ENCODE measurements around the gene SLC17A1.

The SLC17A1 gene

GRCh38 chr6:25831532-25832306 is at the start of gene SLC17A1:
Gene SLC17A1 (minus strand): TSS chr6:25832052. CDS start chr6:25830557, 1,495 bp downstream.
- no peak for DNase-seq (ENCODE audit: low read depth in 2 of 2)

GRCh38 chr6:25880601-25881000 is 48.7 kb upstream of the SLC17A1 start:
- no peak for DNase-seq (ENCODE audit: low read depth in 2 of 2)

- DNase-seq (ENCODE audit: low read depth in 2 of 2), result no peak
These were observed 47.0 kb upstream of the SLC17A1 start for GRCh38 chr6:25878721-25879322.

- no peak for DNase-seq (ENCODE audit: low read depth in 2 of 2)
These were observed 44.2 kb upstream of the SLC17A1 start for GRCh38 chr6:25875926-25876602.

- DNase-seq (ENCODE audit: low read depth in 2 of 2), result no peak
These were observed 43.7 kb upstream of the SLC17A1 start for GRCh38 chr6:25875563-25875905.

GRCh38 chr6:25874822-25875562 is 43.1 kb upstream of the SLC17A1 start:
- DNase-seq (ENCODE audit: low read depth in 2 of 2), result no peak

GRCh38 chr6:25874118-25874517 is 42.3 kb upstream of the SLC17A1 start, which contains the start of gene SLC17A3:
Gene SLC17A3 (minus strand): TSS chr6:25874243. CDS start chr6:25868387, 5,856 bp downstream.
- DNase-seq (ENCODE audit: low read depth in 2 of 2), result no peak

GRCh38 chr6:25872814-25873213 is 41.0 kb upstream of the SLC17A1 start:
- no peak for DNase-seq (ENCODE audit: low read depth in 2 of 2)

- no peak for DNase-seq (ENCODE audit: low read depth in 2 of 2)
These were observed 38.0 kb upstream of the SLC17A1 start for GRCh38 chr6:25869840-25870239.

GRCh38 chr6:25868436-25869183 is 36.8 kb upstream of the SLC17A1 start:
- DNase-seq (ENCODE audit: low read depth in 2 of 2), result no peak

GRCh38 chr6:25866011-25866410 is 34.2 kb upstream of the SLC17A1 start:
- no peak for DNase-seq (ENCODE audit: low read depth in 2 of 2)

GRCh38 chr6:25863360-25863759 is 31.5 kb upstream of the SLC17A1 start:
- DNase-seq (ENCODE audit: low read depth in 2 of 2), result no peak

- no peak for DNase-seq (ENCODE audit: low read depth in 2 of 2)
These were observed 30.3 kb upstream of the SLC17A1 start for GRCh38 chr6:25862199-25862598.

GRCh38 chr6:25852756-25853155 is 20.9 kb upstream of the SLC17A1 start:
- no peak for DNase-seq (ENCODE audit: low read depth in 2 of 2)

GRCh38 chr6:25851961-25852360 is 20.1 kb upstream of the SLC17A1 start:
- DNase-seq (ENCODE audit: low read depth in 2 of 2), result no peak

- no peak for DNase-seq (ENCODE audit: low read depth in 2 of 2)
These were observed 12.7 kb upstream of the SLC17A1 start for GRCh38 chr6:25844518-25844917.

- no peak for DNase-seq (ENCODE audit: low read depth in 2 of 2)
These were observed 10.7 kb upstream of the SLC17A1 start for GRCh38 chr6:25842526-25842925.

GRCh38 chr6:25835442-25836283 is 3.8 kb upstream of the SLC17A1 start:
- DNase-seq (ENCODE audit: low read depth in 2 of 2), result no peak

GRCh38 chr6:25834950-25835349 is 3.1 kb upstream of the SLC17A1 start:
- no peak for DNase-seq (ENCODE audit: low read depth in 2 of 2)

GRCh38 chr6:25833136-25833535 is 1.3 kb upstream of the SLC17A1 start:
- DNase-seq (ENCODE audit: low read depth in 2 of 2), result no peak

GRCh38 chr6:25832670-25833069 is 818 bp upstream of the SLC17A1 start:
- no peak for DNase-seq (ENCODE audit: low read depth in 2 of 2)
